ENCODE results near the gene CHP2.

- TF ChIP-seq POLR2AphosphoS5 (IDR thresholded peaks at IDR 0.05; ENCODE audit: low read depth, low read length) (no peak), POLR2A (IDR thresholded peaks at IDR 0.05; ENCODE audit: low read depth, low read length) (no peak)
Observed at GRCh38 chr16:23745263-23745662, 9.6 kb upstream of the CHP2 start.

All from GM12892 (cell line).